ENCODE results near the gene C6orf120. TPM values are rescaled to one million over a fixed set of nuclear protein-coding genes. Genes with fewer than 3 reads are reported as not detected.

C6orf120 gene
- total and polyA plus RNA-seq, 11 donors: 3.4 to 22.9 (median 18.8) TPM

DNA sequence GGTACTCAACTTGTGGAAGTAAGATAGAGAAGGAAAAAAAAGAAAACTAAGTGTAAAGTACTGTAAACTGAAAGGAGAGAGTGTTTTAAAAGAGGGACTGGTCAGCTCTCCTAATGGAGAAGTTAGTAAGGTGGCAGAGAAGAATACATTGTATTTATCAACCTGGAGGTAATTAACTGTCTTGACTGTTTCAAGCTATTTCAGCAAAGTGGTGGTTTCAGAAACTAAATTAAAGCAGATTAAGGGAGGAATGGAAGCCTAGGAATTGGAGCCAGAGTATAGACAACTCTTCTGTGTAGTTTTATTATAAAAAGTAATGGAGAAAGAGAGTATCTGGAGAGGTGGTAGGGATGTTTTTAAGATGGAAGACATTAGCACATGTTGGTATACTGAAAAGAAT, 25.0 kb downstream of the C6orf120 start:
- no peaks in the 10 kb centered on the region for H3K27me3 ChIP-seq
- intact Hi-C loops (cut with DNase I): loop anchor here in 2 of 10 donors (2.0 to 10.0 kb wide), 2 partner anchors 24 to 828 kb away; partner anchors contain the start of genes DYNLT2 (in 1 of the 2), ERMARD (in 1 of the 2), PSMB1 (in 1 of the 2) and TBP (in 1 of the 2)

DNA sequence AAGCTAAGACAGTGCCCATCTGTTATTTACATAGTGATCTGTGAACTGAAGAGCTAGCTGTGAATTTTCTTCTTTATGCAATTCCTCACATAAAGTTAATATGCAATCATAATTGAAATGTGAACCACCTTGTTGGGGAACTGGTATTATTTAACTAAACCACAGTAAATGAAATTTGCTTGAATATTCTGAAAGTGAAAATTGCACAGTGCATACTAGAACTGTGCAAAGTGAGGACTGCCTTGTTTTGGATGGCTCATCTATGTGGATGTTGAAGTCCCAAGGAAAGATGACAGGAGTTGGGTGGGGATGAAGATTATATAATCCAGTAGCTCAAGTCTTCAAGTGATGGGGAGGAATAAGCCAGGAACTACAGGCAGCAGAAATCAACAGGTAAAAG, 28.0 kb downstream of the C6orf120 start:
- Histone ChIP-seq H3K36me3 (no peaks in the 10 kb centered on the region), H3K27ac (no peak overlapping the region), H3K4me1 (peaks cover 0 to 7% (median 3%) of the 10 kb centered on the region in 12 donors), H3K9me3 (no peaks in the 10 kb centered on the region), H3K4me3 (no peak overlapping the region), H3K27me3 (no peaks in the 10 kb centered on the region)
- DNase-seq: no peak
- intact Hi-C loops (cut with DNase I): loop anchor here in 1 of 10 donors (10.0 kb wide), 1 partner anchor 825 kb away; the partner anchor contains the start of genes PSMB1 and TBP
- TF ChIP-seq, protein P1, sequence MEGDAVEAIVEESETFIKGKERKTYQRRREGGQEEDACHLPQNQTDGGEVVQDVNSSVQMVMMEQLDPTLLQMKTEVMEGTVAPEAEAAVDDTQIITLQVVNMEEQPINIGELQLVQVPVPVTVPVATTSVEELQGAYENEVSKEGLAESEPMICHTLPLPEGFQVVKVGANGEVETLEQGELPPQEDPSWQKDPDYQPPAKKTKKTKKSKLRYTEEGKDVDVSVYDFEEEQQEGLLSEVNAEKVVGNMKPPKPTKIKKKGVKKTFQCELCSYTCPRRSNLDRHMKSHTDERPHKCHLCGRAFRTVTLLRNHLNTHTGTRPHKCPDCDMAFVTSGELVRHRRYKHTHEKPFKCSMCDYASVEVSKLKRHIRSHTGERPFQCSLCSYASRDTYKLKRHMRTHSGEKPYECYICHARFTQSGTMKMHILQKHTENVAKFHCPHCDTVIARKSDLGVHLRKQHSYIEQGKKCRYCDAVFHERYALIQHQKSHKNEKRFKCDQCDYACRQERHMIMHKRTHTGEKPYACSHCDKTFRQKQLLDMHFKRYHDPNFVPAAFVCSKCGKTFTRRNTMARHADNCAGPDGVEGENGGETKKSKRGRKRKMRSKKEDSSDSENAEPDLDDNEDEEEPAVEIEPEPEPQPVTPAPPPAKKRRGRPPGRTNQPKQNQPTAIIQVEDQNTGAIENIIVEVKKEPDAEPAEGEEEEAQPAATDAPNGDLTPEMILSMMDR (IDR thresholded peaks at IDR 0.05): no peak
- TF ChIP-seq POLR2A (IDR thresholded peaks at IDR 0.05): no peak
- ATAC-seq: no peak

More for the DNA sequence above, 25.0 kb downstream of the C6orf120 start:
- Histone ChIP-seq H3K4me1 (peaks cover 0 to 22% (median 13%) of the 10 kb centered on the region in 12 donors), H3K9me3 (no peaks in the 10 kb centered on the region), H3K4me3 (no peak overlapping the region), H3K27ac (no peak overlapping the region), H3K36me3 (no peaks in the 10 kb centered on the region)
- DNase-seq (no peak), ATAC-seq (no peak)
- TF ChIP-seq POLR2A (IDR thresholded peaks at IDR 0.05): no peak
- TF ChIP-seq, protein P1 (IDR thresholded peaks at IDR 0.05): no peak

DNA sequence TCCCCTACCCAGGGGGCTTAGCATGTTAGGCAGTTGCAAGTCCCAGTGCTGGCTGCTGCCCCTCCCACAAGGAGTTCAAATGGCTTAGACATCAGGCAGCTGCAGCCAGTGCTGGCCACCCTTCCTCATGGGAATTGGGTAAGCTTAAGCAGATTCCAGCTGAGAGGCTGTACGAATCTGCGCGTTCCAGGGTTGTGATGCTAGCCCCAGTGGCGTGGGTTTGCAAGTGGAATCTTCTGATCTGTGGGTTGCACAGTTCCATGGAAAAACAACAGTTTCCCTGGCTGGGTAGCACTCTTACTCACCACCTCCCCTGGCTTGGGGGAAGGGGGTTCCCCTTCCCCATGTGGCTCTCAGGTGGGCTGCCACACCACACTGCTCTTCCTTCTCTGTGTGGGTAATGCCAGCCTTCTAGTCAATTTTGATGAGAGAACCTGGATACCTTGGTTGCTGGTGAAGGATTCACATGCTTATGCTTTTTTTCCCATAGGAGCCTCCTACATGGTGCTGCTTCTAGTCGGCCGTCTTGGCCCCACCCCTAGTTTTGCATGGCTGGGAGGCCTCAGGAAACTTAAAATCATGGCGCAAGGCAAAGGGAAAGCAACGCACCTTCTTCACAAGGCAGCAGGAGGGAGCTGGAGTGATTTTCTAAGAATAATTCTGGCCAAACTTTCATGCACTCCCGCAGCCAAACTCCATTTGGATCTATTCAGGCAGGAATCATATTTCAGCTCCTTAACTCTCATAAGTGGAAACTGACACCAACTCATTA, 36.5 kb downstream of the C6orf120 start:
- WGBS, 4 donors: 38 to 63% (median 55%) methylated on average over 5 to 9 of the region's 9 CpGs
- Histone ChIP-seq H3K4me3 (no peak overlapping the region), H3K27ac (no peak overlapping the region), H3K36me3 (no peaks in the 10 kb centered on the region), H3K27me3 (no peaks in the 10 kb centered on the region), H3K9me3 (no peaks in the 10 kb centered on the region), H3K4me1 (peaks cover 0 to 8% (median 0%) of the 10 kb centered on the region in 12 donors)
- intact Hi-C loops (cut with DNase I): no loop called here
- DNase-seq (peak in 2 of 5 donors; percentile 28 to 50), ATAC-seq (peak in 2 of 4 donors; percentile 29 to 46)
- TF ChIP-seq, protein P1 (IDR thresholded peaks at IDR 0.05): no peak
- TF ChIP-seq POLR2A (IDR thresholded peaks at IDR 0.05): no peak

DNA sequence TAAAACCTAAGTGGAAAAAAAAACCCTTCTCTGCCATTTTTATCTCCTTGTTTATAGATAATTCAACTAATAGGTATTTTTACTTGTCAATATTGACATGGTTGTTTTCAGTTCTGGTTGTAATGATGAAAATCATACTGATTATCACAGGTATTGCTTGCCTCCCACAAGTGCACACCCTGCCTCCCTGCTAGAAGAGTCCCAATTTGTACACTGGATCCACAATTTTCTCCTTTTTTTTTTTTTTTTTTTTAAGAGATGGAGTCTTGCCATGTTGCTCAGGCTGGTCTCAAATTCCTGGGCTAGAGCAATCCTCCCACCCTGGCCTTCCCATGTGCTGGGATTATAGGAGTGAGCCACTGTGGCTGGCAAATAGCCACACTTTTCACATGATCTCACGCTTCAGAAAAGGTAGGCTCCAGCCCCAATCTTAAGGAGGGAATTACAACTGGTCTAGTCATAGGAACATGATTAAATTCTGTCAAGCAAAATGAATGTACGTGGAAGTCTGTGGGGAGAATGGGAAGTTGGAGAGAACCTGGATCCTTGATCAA, 37.1 kb downstream of the C6orf120 start:
- 81 to 92% (median 87%) methylated on average over 2 of the region's 2 CpGs for WGBS, 4 donors
- H3K4me3 ChIP-seq: no peak overlapping the region
- no peaks in the 10 kb centered on the region for H3K36me3 ChIP-seq
- intact Hi-C loops (cut with DNase I): no loop called here
- ATAC-seq: no peak
- peaks cover 0 to 8% (median 0%) of the 10 kb centered on the region in 12 donors for H3K4me1 ChIP-seq
- no peaks in the 10 kb centered on the region for H3K9me3 ChIP-seq
- no peaks in the 10 kb centered on the region for H3K27me3 ChIP-seq
- H3K27ac ChIP-seq: no peak overlapping the region
- no peak for DNase-seq
- no peak for TF ChIP-seq POLR2A (IDR thresholded peaks at IDR 0.05)
- TF ChIP-seq, protein P1 (IDR thresholded peaks at IDR 0.05): no peak
